Neural progenitor cell (in vitro differentiated cells): ENCODE data around the gene CDC42EP4. TPM values are rescaled to one million over a fixed set of nuclear protein-coding genes. Genes with fewer than 3 reads are reported as not detected.

Experiments used
- DNase-seq: peaks from one replicate; pipeline ENCODE4 v3.0.0-alpha.2; 2016; ENCODE audit warnings: low spot score
- H2AFZ ChIP-seq: fragments of 200-600 bp; sonication (generic); replicated peaks from 2 replicates; pipeline ENCODE4 v1.6.1; 2016; ENCODE audit warnings: antibody characterized with exemption
- H3F3A ChIP-seq: fragments of 200-600 bp; sonication (generic); 2 replicates; pipeline ENCODE4 v1.6.1; 2016; ENCODE audit warnings: antibody characterized with exemption, low read depth
- H3K27ac ChIP-seq: fragments of 200-600 bp; sonication (generic); 2 replicates; pipeline ENCODE4 v1.5.1; 2016; ENCODE audit warnings: mild to moderate bottlenecking
- H3K27me3 ChIP-seq: fragments of 200-600 bp; sonication (generic); 2 replicates; pipeline ENCODE4 v1.6.1; 2016; ENCODE audit warnings: mild to moderate bottlenecking, moderate library complexity
- H3K36me3 ChIP-seq: fragments of 200-600 bp; sonication (generic); 2 replicates; pipeline ENCODE4 v1.5.1; 2016
- H3K4me1 ChIP-seq: fragments of 200-600 bp; sonication (generic); 2 replicates; pipeline ENCODE4 v1.6.1; 2016; ENCODE audit warnings: mixed run types
- H3K4me2 ChIP-seq: fragments of 200-600 bp; sonication (generic); 2 replicates; pipeline ENCODE4 v1.6.1; 2016
- H3K4me3 ChIP-seq: fragments of 200-600 bp; sonication (generic); 2 replicates; pipeline ENCODE4 v1.5.1; 2016
- H3K79me2 ChIP-seq: fragments of 200-600 bp; sonication (generic); 2 replicates; pipeline ENCODE4 v1.6.1; 2016; ENCODE audit warnings: low read depth
- H3K9ac ChIP-seq: fragments of 200-600 bp; sonication (generic); 2 replicates; pipeline ENCODE4 v1.6.1; 2016
- H3K9me3 ChIP-seq: fragments of 200-600 bp; sonication (generic); 2 replicates; pipeline ENCODE4 v1.5.1; 2016; ENCODE audit warnings: low read depth
- H4K20me1 ChIP-seq: fragments of 200-600 bp; sonication (generic); 2 replicates; pipeline ENCODE4 v1.6.1; 2016; ENCODE audit warnings: low read depth
- H3K27ac Mint-ChIP-seq: 3 replicates; pipeline ENCODE4 v1.8.0; 2021; ENCODE audit warnings: mixed read lengths
- H3K27me3 Mint-ChIP-seq: 2 replicates; pipeline ENCODE4 v1.8.0; 2022; ENCODE audit warnings: low read depth, mild to moderate bottlenecking, inconsistent platforms, moderate library complexity, mixed read lengths; ENCODE audit not compliant: insufficient read depth
- H3K36me3 Mint-ChIP-seq: 3 replicates; pipeline ENCODE4 v1.8.0; 2021; ENCODE audit warnings: mixed read lengths
- H3K4me1 Mint-ChIP-seq: 3 replicates; pipeline ENCODE4 v1.8.0; 2021; ENCODE audit warnings: mixed read lengths
- H3K4me3 Mint-ChIP-seq: 3 replicates; pipeline ENCODE4 v1.8.0; 2021; ENCODE audit warnings: mild to moderate bottlenecking, moderate library complexity, mixed read lengths
- H3K9me3 Mint-ChIP-seq: 3 replicates; pipeline ENCODE4 v1.8.0; 2020; ENCODE audit warnings: mixed read lengths
- CTCF ChIP-seq: fragments of 200-600 bp; sonication (generic); IDR thresholded peaks from 2 replicates; pipeline ENCODE4 v1.5.1; 2017; ENCODE audit warnings: antibody characterized with exemption, mild to moderate bottlenecking
- EZH2 ChIP-seq: fragments of 200-600 bp; sonication (generic); IDR thresholded peaks from 2 replicates; pipeline ENCODE4 v1.6.1; 2017; ENCODE audit warnings: antibody characterized with exemption, mild to moderate bottlenecking, moderate library complexity
- EZH2phosphoT487 ChIP-seq: fragments of 200-600 bp; sonication (generic); IDR thresholded peaks from 2 replicates; pipeline ENCODE4 v1.6.1; 2017; ENCODE audit warnings: antibody characterized with exemption
- total RNA-seq: library from RNA; depleted of rRNA; stranded (reverse); fragments of >200 nt; gene quantifications from 2 replicates; pipeline ENCODE4 v1.2.3, GENCODE V29; 2015; ENCODE audit warnings: low replicate concordance

The CDC42EP4 gene
- total RNA-seq, 1 donor from 2014 or later, result 10.8 TPM

DNA sequence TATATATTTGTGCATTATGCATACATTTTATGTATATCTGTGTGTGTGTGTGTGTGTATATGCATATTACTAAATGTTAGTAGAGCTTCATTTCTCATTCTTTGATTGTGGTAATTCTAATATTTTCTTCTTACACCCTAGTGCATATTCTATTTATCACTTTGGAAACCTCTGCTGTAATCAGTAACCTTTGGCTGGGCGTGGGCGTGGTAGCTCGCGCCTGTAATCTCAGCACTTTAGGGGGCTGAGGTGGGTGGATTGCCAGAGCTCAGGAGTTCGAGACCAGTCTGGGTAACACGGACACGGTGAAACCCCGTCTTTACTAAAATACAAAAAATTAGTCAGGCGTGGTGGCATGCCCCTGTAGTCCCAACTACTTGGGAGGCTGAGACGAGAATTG, 77.1 kb downstream of the CDC42EP4 start:
- peaks cover 19% of the 10 kb centered on the region for H3K36me3 Mint-ChIP-seq
- H3K4me3 Mint-ChIP-seq, result no peak overlapping the region
- Histone ChIP-seq H3K9me3 (no peaks in the 10 kb centered on the region), H3K27ac (no peak overlapping the region), H3K27me3 (no peaks in the 10 kb centered on the region), H4K20me1 (peaks cover 49% of the 10 kb centered on the region), H3K79me2 (peaks cover 87% of the 10 kb centered on the region), H3K4me2 (no peak overlapping the region), H3F3A (peaks cover 11% of the 10 kb centered on the region), H3K4me1 (peaks cover 15% of the 10 kb centered on the region), H3K9ac (no peak overlapping the region), H3K36me3 (peaks cover 5% of the 10 kb centered on the region), H3K4me3 (no peak overlapping the region), H2AFZ (no peak overlapping the region)
- DNase-seq, result no peak
- H3K27ac Mint-ChIP-seq, result no peak overlapping the region
- TF ChIP-seq EZH2phosphoT487 (no peak), CTCF (no peak), EZH2 (no peak)
- no peaks in the 10 kb centered on the region for H3K27me3 Mint-ChIP-seq
- no peaks in the 10 kb centered on the region for H3K9me3 Mint-ChIP-seq
- H3K4me1 Mint-ChIP-seq, result peaks cover 47% of the 10 kb centered on the region

Other genes starting within 250 kb of the CDC42EP4 start
- gene SLC39A11, start 219.3 kb downstream of the CDC42EP4 start, total RNA-seq, result 5.5 and 8.2 TPM in 2 replicates
- 0.43 and 0.74 TPM in 2 replicates for gene SSTR2, start 147.0 kb downstream of the CDC42EP4 start, total RNA-seq
- gene COG1, start 118.9 kb downstream of the CDC42EP4 start, total RNA-seq, result 11.7 and 22.9 TPM in 2 replicates
- not detected in 2 replicates for gene CPSF4L, start 50.1 kb downstream of the CDC42EP4 start, total RNA-seq